Cerebellar nuclear complex (tissue), 1 donor: ENCODE results near the gene PROK2.

Source experiments
- DNase-seq, 2 experiments: peaks; one replicate each; lab custom pipeline; 2025; lab: John Stamatoyannopoulos, UW

PROK2 gene

DNA sequence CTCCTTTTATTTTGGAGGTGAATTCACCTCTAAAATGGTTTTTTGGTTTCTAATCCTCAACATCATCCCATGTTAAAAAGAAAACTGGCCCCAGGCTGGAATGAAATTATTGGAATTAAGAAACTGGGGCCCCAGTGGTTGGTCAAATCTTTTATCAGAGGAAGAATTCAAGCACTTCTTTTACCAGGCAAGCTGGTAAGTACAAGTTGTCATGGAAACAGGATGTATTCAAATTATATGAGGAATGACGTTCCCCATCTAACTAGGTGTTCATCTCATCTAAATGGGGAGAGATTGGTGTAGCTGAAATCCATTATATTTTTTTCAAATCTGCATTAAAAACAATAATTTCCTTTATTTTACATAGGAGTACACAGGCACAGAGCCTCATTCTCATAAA is 50.1 kb downstream of the PROK2 start:
- no peak for DNase-seq

DNA sequence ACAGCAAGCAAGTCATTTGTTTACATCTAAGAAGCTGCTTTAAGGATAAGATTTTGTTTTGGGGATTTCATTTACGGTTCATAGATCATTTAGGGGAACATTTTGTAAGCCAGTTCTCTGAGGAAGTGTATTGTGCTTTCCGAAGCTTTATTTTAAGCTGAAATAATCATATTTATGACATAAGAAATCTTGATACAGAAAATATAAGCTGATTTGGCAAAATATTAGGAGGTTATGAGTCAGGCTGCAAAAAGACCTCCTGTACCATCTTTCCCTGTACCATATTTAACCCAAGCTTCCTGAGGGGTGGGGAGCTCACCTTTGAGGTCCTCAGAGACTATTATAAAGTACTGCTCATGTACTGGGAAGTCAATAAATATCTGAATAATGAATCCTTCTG is 51.6 kb downstream of the PROK2 start:
- DNase-seq, result no peak

DNA sequence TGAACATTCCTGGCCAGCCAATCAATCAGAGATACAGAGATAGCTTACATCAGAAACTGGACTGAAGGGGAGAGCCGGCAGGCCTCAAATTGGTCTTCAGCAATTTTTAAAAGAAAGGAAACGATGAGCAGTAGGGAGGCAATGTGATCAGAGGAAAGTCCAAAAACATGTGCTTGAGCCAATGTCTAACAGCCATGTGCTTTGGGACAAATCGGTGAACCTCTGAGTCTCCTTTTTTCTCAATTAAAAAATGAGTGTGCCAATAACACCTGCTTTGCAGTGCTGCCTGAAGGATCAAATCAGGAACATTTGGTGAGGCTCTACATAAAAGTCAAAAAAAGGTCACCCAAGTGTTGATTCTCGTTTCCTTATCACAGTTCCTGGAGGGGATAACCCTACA is 52.3 kb downstream of the PROK2 start:
- no peak for DNase-seq

DNA sequence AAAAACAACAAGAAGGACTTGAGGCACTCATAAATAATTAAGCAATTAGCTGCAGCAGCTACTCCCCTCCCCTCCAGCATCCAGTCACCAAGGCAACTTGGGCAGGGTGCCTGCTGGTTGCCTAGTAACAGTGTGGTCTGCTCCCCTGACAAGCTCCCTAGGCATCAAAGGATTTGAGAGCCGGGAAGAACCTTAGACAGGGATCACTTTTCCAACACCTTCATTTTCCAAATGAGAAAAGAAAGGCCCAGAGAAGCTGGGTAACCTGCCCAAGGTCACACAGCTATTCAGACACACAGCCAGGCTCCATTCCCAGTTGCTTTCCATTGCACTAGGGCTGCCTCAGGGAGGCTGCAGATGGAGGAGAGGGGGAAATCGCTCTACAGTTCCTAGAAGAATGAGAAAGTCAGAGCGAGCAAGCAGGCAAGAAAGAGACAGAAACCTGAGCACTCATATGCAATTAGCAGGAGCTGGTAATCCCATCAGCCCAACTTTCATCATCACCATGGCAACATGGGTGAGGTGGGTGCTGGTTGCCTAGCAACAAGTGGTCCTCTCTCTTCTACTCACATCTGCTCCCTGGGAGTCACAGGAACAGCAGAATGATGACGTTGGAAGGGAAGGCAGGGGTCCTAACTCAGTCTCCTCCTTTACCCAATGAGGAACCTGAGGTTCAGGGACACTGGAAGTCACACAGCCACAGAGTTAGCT is 56.2 kb downstream of the PROK2 start:
- peak in 1 of 2 experiments; percentile 7 for DNase-seq

DNA sequence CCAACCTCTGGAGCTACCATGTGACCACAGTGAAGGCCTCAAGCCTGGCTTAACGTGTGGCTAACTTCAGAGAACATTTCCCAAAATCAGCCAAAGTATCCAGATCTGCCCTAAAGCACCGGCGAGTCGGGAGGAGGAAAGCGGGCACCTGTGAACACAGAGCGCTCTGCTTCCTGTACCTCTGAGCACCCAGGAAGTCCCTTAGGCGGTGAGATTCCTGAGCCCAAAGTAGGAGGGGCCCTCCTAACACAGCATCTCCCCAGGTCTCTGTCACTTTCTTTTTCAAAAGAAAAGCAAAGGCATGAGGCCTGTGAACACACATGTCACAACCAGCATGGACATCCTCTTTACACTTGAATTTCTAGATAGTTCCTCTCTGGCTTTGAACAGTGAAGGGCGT is 58.8 kb downstream of the PROK2 start:
- DNase-seq, result no peak

DNA sequence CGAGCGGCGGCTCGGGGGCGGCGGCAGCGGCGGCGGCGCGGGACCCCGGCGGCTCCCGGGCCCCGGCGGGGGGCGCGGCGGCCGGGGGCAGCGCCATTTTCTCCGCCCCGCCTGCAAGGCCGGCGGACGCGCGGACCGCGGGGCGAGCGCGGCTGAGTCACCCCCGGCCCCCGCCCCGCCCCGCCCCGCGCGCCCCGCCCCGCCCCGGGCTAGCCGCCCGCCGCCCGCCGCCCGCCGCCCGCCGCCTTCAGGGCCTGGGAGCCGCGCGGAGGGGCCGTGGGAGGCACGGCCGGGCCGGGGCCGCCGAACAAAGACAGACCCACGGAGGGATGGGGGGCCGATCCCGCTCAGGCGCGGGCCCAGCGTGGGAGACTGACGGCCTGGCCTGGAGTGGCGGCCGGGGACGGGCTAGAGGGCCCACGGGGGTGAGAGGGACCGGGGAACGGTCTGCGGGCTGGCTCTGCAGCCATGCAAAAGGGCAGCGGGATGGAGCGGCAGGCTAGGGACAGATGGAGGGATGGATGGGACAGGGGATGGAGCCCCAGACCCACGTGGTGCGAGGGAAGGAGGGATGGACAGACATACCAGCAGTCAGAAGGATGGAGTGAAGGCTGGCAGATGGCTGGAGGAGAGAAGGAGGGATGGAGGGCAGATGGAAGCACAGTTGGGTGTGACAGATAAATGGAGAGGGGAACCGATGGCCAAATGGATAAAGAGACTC is 59.5 kb downstream of the PROK2 start, which contains the start of gene EIF4E3:
Gene EIF4E3, minus strand, starts transcription at position 132 of the 721 bp plus-strand sequence. Its CDS starts 35 bp downstream, at position 97.
- no peak for DNase-seq

DNA sequence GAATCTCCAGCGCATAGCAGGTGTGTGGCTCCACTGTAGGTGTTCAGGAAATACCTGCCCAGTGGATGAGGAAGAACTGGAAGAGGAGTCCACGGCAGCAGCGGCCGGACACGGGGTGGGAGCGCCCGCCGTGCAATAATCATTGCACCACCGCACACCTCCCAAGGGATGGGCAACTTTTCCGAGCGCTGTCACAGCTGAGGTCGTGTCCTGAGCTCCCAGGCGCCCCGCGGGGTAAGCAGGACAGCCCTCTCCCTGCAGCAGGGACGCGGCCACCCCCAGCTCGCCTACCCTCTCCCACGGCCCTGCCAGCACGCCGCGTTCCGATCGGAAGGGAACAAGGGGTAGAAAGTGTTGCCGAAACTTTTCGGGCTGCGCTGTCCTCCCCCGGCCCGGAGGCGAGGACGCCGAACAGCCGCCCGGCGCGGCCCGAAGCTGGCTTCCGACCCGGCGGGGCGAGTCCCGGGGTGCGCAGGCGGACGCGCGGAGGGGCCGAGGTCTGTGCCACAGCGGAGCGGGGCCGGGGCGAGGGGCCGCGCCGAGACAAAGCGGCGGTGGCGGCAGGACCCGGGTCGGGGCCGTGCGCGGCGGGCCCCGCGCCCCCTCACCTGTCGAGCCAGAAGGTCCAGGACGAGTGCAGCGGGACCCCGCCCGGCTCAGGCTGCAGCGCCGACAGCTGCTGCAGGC is 60.2 kb downstream of the PROK2 start:
- DNase-seq, result no peak

DNA sequence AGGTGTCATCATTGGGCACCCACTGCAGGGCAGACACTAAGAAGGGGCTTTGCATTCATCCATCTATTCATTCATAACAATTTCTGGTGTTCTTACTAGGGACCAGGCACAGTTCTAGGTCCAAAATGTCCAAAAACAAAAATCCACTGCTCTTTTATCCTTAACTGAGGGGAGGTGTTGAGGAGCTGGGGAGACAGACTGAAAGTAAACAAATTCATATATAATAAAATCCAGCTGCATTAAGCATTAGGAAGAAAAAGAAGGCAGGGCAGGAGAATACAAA is 60.8 kb downstream of the PROK2 start:
- no peak for DNase-seq

DNA sequence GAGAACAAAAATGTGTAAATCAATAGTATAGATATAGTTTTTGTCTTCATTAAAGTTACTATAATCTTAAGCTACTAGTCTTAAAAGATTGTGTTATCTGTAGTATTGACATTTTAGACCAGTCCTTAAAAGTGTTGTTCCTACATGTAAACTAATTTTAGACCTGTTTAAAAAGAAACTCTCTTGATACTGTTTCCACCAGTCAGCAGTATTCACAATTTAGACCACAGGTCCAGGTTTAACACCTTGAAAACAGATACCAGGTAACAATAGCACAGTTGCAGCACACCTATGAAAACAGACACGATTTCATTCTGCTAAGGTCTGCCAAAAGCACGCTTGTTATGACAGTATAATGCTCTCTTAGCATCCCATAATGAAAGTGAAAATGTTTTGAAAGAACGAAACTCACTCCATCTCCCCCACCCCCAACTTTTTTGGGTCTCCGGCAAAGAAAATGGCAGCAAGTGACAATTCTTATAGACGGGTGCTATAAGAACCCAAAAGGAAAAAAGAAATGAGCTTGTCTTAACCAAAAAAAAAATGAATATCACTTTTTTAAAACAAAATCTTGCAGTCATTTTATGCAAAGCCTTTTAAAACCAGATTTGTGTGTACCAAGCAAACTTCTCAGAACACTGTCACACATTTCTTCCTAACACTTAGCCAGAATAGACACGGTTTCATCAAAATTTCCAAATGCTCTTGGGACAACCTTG is 61.3 kb downstream of the PROK2 start:
- DNase-seq, result no peak

DNA sequence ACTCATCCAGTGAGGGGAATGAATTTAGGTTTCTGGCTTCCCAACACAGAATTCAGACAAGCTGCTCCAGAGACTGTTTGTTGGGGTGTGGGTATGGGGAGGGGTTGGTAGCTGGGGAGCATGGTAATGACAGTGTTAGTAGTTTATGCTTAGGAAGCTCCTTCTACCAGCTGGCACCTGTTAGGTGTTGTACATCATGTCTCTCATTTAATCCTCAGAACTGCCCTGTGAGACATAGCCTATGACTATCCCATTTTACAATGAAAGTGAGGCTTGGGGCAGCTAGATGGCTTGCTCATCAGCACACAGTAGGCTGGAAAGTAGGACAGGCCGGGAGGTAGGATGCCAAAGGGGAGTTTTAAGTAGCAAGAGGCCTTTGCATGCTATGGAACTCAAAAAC is 62.3 kb downstream of the PROK2 start:
- no peak for DNase-seq
